Esophagus (tissue), 2 donors: ENCODE data around the gene MINK1. TPM values are rescaled to one million over a fixed set of nuclear protein-coding genes. Genes with fewer than 3 reads are reported as not detected.

ENCODE experiments used
- H3K27ac ChIP-seq, 2 donors: one replicate each; pipeline ENCODE4 v1.5.1; 2013; ENCODE audit warnings: low read depth in 2 of 2, mild to moderate bottlenecking in 2 of 2, inconsistent platforms in 1 of 2, low read length in 1 of 2, moderate library complexity in 1 of 2
- H3K27me3 ChIP-seq, 2 donors: one replicate each; pipeline ENCODE4 v1.6.1; 2013; ENCODE audit warnings: low read length in 2 of 2, control low read depth in 1 of 2, mild to moderate bottlenecking in 1 of 2; ENCODE audit not compliant: insufficient read depth in 2 of 2, control insufficient read depth in 1 of 2
- H3K36me3 ChIP-seq, 2 donors: one replicate each; pipeline ENCODE4 v1.6.1; 2013; ENCODE audit warnings: low read length in 1 of 2; ENCODE audit not compliant: control insufficient read depth in 2 of 2, insufficient read depth in 2 of 2
- H3K4me1 ChIP-seq, 2 donors: one replicate each; pipeline ENCODE4 v1.6.1; 2013; ENCODE audit warnings: low read length in 1 of 2; ENCODE audit not compliant: control insufficient read depth in 2 of 2, insufficient read depth in 2 of 2
- H3K4me3 ChIP-seq, 2 donors: one replicate each; pipeline ENCODE4 v1.5.1; 2013; ENCODE audit warnings: low read length in 2 of 2, mild to moderate bottlenecking in 2 of 2, low read depth in 1 of 2, moderate library complexity in 1 of 2
- H3K9me3 ChIP-seq, 2 donors: one replicate each; pipeline ENCODE4 v1.6.1; 2013; ENCODE audit warnings: mild to moderate bottlenecking in 2 of 2, low read depth in 1 of 2, low read length in 1 of 2, moderate library complexity in 1 of 2; ENCODE audit not compliant: control insufficient read depth in 2 of 2, insufficient read depth in 1 of 2
- WGBS, 2 donors: extraction: QIAGEN DNeasy Blood & Tissue Kit; methylation state at CpG; one replicate each; pipeline ENCODE4 v1.1.7; 2013; 5-methylcytosine and 5-hydroxymethylcytosine counted together
- polyA plus RNA-seq, 2 donors: library from polyadenylated mRNA; stranded (reverse); fragments of 200-250 nt; gene quantifications; one replicate each; pipeline ENCODE4 v1.2.3, GENCODE V29; 2013
- donor health status: healthy with polysubstance abuse.
- donor health status: Bipolar disorder and iron deficiency.

Gene MINK1
- polyA plus RNA-seq, 2 donors: 86.1 to 161 TPM

DNA sequence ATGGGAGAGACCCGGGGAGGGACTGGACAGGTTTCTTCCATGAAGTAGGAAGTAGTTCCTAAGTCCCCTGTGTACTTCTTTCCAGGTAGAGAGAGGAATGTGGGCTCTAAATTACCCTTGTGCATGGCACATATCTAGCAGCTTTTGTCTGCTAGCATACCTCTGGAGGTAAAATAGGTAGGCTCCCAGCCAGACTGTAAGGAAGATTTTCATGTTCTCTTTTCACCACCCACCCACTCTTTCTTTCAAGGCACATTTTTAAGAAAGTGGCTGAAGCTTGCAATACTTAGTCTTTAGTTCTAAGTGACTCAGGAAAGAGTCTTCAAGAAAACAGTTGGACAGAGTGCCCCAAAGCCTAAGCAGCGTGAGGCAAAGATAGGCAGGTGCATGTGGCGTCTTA is 9.2 kb downstream of the MINK1 start:
- WGBS, 2 donors: 93 to 94% methylated on average over 3 of the region's 3 CpGs

DNA sequence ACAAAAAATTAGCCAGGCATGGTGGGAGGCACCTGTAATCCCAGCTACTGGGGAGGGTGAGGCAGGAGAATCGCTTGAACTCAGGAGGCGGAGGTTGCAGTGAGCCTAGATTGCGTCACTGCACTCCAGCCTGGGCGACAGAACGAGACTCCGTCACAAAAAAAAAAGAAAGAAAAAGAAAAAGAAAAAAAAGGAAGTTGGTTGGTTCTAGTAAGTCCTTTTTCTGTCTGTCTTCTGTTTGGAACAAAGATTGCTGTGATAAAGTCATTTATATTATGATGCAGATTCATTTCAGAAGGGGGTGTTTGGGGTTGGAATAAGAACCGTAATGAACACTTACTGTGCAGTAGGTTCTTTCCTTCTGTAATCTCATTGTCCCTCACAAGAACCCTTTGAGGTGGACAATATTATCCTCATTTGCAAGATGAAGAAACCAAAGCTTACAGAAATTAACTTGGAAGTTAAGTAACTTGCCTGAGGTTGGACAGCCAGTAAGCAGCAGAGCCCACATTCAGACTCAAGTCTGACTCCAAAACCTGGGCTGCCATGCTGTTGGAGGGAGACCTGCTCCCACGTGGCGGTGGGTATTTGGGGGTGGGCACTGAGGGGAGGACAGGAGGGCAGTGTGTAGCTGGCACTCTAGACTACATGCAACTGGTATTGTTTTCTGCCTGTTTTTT is 10.3 kb downstream of the MINK1 start:
- no peaks in the 10 kb centered on the region for H3K9me3 ChIP-seq
- peaks cover 10 to 18% of the 10 kb centered on the region in 2 donors for H3K4me1 ChIP-seq
- 75 to 88% methylated on average over 9 of the region's 9 CpGs for WGBS, 2 donors
- peaks cover 0 to 5% of the 10 kb centered on the region in 2 donors for H3K36me3 ChIP-seq
- H3K27me3 ChIP-seq: no peaks in the 10 kb centered on the region
- H3K27ac ChIP-seq: no peak overlapping the region
- H3K4me3 ChIP-seq: no peak overlapping the region

More for the DNA sequence above, 9.2 kb downstream of the MINK1 start:
- H3K4me3 ChIP-seq: no peak overlapping the region
- H3K4me1 ChIP-seq: peaks cover 10 to 22% of the 10 kb centered on the region in 2 donors
- peaks cover 0 to 9% of the 10 kb centered on the region in 2 donors for H3K36me3 ChIP-seq
- no peaks in the 10 kb centered on the region for H3K27me3 ChIP-seq
- no peaks in the 10 kb centered on the region for H3K9me3 ChIP-seq
- H3K27ac ChIP-seq: no peak overlapping the region

DNA sequence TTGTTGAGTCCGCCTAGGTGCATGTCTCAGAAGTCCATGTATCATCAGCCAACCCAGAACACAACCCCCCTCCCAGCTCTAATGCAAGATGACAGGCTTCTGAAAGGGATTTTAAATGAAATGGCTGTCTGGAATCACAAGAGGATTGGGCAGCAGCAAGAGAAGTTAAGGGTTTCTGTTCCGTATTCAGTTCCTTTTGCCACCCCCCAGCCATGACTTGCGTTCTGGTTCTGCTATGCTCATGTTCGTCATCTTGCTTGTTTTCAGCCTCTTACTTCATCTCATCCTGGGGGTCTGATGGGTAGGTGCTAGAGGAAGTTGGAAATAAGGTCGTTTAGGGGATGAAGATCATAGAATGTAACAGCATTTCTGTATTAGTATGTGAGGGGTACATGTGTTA is 12.0 kb downstream of the MINK1 start:
- Histone ChIP-seq H3K9me3 (no peaks in the 10 kb centered on the region), H3K36me3 (peaks cover 0 to 5% of the 10 kb centered on the region in 2 donors), H3K4me1 (peaks cover 10 to 24% of the 10 kb centered on the region in 2 donors), H3K27me3 (no peaks in the 10 kb centered on the region), H3K27ac (no peak overlapping the region), H3K4me3 (no peak overlapping the region)
- 84 to 86% methylated on average over 5 of the region's 5 CpGs for WGBS, 2 donors

DNA sequence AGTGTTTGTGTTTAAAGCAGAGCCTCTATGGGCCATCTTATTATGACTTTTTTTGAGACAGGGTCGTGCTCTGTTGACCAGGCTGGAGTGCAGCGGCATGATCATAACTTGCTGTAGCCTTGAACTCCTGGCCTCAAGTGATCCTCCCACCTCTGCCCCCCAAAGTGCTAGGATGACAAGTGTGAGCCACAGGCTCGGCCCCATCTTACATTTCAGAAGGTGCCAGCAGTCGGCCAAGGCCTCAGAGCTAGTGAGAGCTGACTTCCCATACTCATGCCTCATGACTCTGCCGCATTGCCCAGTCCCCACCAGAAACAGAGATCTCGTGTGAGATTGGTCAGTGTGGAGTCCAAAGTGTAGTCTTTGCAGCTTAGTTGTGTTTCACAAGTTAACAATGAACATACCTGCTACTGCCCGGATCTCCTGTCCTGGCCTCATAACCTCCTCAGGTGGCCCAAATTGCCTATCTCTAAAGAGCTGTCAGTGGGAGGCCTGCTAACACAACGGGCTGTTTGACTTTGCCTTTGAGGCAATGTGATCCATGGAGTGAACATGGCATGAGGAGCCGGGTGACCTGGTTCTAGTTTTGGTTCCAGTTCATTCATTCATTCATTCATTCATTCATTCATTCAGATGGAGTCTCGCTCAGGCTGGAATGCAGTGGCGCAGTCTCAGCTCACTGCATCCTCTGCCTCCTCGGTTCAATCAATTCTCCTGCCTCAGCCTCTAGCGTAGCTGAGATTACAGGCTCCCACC is 13.7 kb downstream of the MINK1 start:
- Histone ChIP-seq H3K27ac (peak overlapping the region in 1 of 2 donors; percentile 51), H3K36me3 (peaks cover 0 to 5% of the 10 kb centered on the region in 2 donors), H3K9me3 (no peaks in the 10 kb centered on the region), H3K4me3 (no peak overlapping the region), H3K27me3 (no peaks in the 10 kb centered on the region), H3K4me1 (peaks cover 3 to 25% of the 10 kb centered on the region in 2 donors)
- 84 to 90% methylated on average over 13 of the region's 13 CpGs for WGBS, 2 donors

DNA sequence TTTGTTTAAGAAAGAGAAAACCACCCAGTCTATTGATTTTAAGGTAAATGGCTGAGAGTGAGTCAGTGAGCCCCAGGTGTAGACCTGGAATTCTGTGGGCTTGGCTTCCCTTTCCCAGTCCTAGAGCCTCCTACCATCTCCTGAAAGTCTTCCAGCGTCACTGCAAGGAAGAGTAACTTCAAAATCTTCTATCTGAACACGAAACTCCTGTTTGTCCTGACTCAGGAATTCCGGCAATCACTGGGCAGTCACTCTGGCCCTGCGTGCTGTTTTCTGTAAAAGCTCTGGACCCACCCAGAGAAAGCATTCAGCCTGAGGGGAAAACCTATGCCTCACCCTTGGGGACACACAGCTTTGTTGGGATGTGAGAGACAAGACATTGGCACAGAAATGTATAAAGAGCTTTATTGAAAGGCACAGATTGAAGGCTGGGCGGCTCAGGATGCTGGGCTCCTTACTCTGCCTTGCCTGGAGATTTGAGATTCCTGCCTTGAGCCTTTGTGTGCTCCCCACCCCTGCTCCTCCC is 15.9 kb downstream of the MINK1 start:
- H3K4me3 ChIP-seq: no peak overlapping the region
- peak overlapping the region; percentile 92 to 97 for H3K27ac ChIP-seq
- 43 to 62% methylated on average over 5 of the region's 5 CpGs for WGBS, 2 donors
- peaks cover 4 to 37% of the 10 kb centered on the region in 2 donors for H3K4me1 ChIP-seq
- H3K27me3 ChIP-seq: no peaks in the 10 kb centered on the region
- H3K36me3 ChIP-seq: peaks cover 0 to 5% of the 10 kb centered on the region in 2 donors
- no peaks in the 10 kb centered on the region for H3K9me3 ChIP-seq

DNA sequence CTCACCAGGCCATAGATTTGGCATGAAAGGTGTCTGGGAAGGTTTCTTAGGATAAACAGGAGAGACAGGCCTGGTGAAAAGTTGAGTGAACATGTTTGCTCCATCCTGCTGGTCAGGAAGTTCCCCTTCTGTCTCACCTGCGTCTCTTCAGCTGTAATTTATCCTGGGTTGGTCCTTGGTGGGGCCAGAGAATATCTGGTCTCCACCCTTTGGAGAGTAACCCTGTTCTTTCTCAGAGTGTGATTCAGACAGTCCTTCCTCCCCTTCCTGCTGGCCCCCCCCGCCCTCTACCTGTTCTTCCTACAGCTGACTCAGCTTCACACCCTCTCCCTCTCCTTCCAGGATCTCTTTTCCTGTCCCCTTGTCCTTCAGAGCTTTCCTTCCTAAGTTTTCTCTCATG is 17.1 kb downstream of the MINK1 start:
- H3K27ac ChIP-seq: peak overlapping the region; percentile 92 to 97
- no peaks in the 10 kb centered on the region for H3K9me3 ChIP-seq
- H3K36me3 ChIP-seq: peaks cover 0 to 2% of the 10 kb centered on the region in 2 donors
- 53 to 61% methylated on average over 2 of the region's 2 CpGs for WGBS, 2 donors
- H3K4me1 ChIP-seq: peaks cover 7 to 39% of the 10 kb centered on the region in 2 donors
- no peaks in the 10 kb centered on the region for H3K27me3 ChIP-seq
- H3K4me3 ChIP-seq: no peak overlapping the region

DNA sequence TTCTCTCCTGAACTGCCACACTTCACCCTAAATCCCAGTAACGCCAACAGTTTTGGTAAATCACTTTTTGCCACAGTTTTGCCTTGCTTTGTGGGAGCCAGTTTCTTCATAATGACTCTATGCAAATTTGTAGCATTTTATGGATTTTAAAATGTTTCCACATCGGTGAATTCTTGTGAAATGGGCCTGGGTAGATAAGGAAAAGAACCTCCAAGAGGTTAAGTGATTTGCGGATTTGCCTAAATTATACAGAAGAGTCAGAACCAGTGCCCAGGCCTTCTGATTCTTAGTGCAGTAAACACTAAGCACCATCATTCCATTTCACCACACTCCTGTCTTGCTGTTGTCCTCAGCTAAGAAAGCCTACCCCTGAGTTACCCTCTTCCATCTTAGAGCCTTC is 17.9 kb downstream of the MINK1 start:
- peaks cover 4 to 35% of the 10 kb centered on the region in 2 donors for H3K4me1 ChIP-seq
- H3K27ac ChIP-seq: peak overlapping the region; percentile 92 to 97
- WGBS, 2 donors: 82 to 83% methylated on average over 3 of the region's 3 CpGs

DNA sequence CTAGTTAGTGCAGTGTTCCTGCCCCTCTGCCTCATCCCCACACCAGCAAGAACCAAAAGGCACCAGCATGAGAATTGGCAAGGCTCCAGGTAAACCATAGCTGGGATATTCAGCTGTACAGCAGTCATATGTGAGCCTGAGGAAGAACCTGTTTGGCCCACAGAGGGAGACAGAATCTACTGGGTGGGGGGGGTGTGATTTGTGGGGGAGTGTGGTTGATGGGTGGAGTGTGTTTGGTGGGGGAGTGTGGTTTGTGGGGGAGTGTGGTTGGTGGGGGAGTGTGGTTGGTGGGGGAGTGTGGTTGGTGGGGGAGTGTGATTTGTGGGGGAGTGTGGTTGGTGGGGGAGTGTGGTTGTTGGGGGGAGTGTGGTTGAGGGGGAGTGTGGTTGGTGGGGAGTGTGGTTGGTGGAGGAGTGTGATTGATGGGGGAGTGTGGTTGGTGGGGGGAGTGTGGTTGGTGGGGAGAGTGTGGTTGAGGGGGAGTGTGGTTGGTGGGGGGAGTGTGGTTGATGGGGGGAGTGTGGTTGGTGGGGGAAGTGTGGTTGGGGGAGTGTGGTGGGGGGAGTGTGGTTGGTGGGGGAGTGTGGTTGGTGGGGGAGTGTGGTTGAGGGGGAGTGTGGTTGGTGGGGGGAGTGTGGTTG is 19.5 kb downstream of the MINK1 start:
- Histone ChIP-seq H3K36me3 (no peaks in the 10 kb centered on the region), H3K4me1 (peaks cover 6 to 33% of the 10 kb centered on the region in 2 donors), H3K27ac (peak overlapping the region; percentile 93 to 99), H3K27me3 (no peaks in the 10 kb centered on the region), H3K4me3 (no peak overlapping the region), H3K9me3 (no peaks in the 10 kb centered on the region)

More for the DNA sequence above, 17.9 kb downstream of the MINK1 start:
- Histone ChIP-seq H3K9me3 (no peaks in the 10 kb centered on the region), H3K36me3 (peaks cover 0 to 2% of the 10 kb centered on the region in 2 donors), H3K27me3 (no peaks in the 10 kb centered on the region), H3K4me3 (no peak overlapping the region)

DNA sequence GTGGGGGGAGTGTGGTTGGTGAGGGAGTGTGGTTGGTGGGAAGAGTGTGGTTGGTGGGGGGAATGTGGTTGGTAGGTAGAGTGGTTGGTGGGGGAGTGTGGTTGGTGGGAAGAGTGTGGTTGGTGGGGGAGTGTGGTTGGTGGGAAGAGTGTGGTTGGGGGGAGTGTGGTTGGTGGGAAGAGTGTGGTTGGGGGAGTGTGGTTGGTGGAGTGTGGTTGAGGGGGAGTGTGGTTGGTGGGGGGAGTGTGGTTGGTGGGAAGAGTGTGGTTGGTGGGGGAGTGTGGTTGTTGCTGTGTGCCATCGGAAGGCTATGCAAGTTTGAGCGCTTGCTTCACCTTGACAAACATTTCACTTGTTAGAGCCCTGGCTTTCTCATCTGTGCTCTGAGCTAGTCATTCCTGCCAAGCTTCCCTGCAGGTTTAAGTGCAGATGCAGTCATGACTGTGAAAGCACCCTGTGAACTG is 20.1 kb downstream of the MINK1 start:
- Histone ChIP-seq H3K27me3 (no peaks in the 10 kb centered on the region), H3K36me3 (no peaks in the 10 kb centered on the region), H3K4me3 (peak overlapping the region in 1 of 2 donors; percentile 22), H3K27ac (peak overlapping the region; percentile 93 to 99), H3K9me3 (no peaks in the 10 kb centered on the region), H3K4me1 (peaks cover 6 to 33% of the 10 kb centered on the region in 2 donors)
- 57 to 68% methylated on average over 2 of the region's 2 CpGs for WGBS, 2 donors
